Measurements from ENCODE around the gene DOK7. TPM values are rescaled to one million over a fixed set of nuclear protein-coding genes. Genes with fewer than 3 reads are reported as not detected.

The DOK7 gene
- total RNA-seq, 1 donor from 2014 or later = not detected

DNA sequence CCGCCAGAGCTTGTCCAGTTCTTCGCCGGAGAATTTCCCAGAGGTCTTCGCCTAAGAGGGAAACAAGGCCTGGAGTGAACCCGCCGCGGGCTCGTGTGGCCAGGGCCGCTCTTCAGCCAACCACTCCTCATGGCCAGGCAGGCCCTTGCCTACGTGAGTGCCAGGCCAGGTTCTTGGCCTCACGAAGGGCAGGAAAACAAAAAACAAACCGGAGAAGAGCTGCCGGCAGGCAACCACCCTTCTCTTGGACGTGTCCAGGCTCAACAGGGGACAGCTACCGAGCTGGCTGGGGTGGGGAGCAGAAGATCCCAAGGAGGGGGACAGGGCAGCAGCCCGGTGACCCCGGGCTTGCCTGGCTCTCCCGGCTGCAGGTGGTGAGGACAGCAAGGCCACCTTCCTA is 55.8 kb downstream of the DOK7 start:
- DNase-seq = no peak
- peaks cover 24% of the 10 kb centered on the region for H3K36me3 Mint-ChIP-seq (ENCODE audit: low read depth)
- intact Hi-C loops (cut with micrococcal nuclease) = no loop called here
- H3K4me1 Mint-ChIP-seq = no peaks in the 10 kb centered on the region
- H3K4me3 Mint-ChIP-seq = no peak overlapping the region
- H3K27ac Mint-ChIP-seq = no peak overlapping the region
- no peaks in the 10 kb centered on the region for H3K9me3 Mint-ChIP-seq
- no peaks in the 10 kb centered on the region for H3K27me3 Mint-ChIP-seq

GRCh38 chr4:3519468-3520264 is 56.6 kb downstream of the DOK7 start:
- DNase-seq = no peak
- H3K27me3 Mint-ChIP-seq = no peaks in the 10 kb centered on the region
- H3K9me3 Mint-ChIP-seq = no peaks in the 10 kb centered on the region
- peaks cover 25% of the 10 kb centered on the region for H3K36me3 Mint-ChIP-seq (ENCODE audit: low read depth)
- intact Hi-C loops (cut with micrococcal nuclease) = no loop called here
- H3K27ac Mint-ChIP-seq = no peak overlapping the region
- H3K4me1 Mint-ChIP-seq = no peaks in the 10 kb centered on the region
- no peak overlapping the region for H3K4me3 Mint-ChIP-seq

GRCh38 chr4:3520276-3520675 is 57.2 kb downstream of the DOK7 start:
- H3K36me3 Mint-ChIP-seq (ENCODE audit: low read depth) = peaks cover 26% of the 10 kb centered on the region

DNA sequence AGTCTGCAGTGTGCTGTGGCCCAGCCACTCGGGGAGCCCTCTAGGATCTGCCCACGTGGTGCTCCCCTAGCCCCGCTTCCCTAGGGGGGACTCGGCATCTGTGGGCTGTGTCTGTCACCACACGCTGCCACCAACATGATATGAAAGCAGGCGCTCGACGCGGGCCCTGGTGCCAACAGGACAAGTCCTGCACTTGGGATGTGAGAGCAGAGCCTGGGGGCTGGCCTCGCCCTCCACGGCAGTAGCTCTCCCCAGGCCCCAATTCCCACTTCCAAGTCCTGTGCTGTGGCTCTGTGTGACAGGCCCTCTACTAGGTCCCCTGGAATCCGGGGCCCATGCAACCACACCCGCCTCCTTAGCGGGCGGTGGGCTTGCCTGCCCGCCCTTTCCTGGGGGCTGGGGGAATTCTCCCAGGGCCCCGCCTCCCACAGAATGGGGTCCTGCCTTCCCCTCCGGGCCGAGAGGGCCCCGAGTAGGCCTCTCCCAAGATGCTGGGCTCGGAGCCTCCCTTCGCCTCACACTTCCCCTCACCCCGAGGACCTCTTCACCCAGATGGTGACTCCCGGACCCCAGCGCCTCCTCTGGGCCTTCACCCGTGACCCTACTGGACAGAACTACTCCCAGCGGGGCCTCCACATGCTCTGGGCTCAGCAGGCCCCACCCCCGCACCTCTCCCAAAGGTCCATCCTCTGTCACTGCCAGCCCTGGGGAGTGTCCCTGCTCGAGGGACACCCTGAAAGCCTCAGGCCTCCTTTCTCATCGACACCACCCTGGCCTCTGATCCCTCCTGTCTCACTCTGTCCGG is 57.9 kb downstream of the DOK7 start:
- H3K4me1 Mint-ChIP-seq = no peaks in the 10 kb centered on the region
- no peak for DNase-seq
- no peak overlapping the region for H3K27ac Mint-ChIP-seq
- H3K27me3 Mint-ChIP-seq = no peaks in the 10 kb centered on the region
- no peak overlapping the region for H3K4me3 Mint-ChIP-seq
- H3K9me3 Mint-ChIP-seq = no peaks in the 10 kb centered on the region
- intact Hi-C loops (cut with micrococcal nuclease) = no loop called here
- H3K36me3 Mint-ChIP-seq (ENCODE audit: low read depth) = peaks cover 23% of the 10 kb centered on the region

More at GRCh38 chr4:3520276-3520675, 57.2 kb downstream of the DOK7 start:
- no peaks in the 10 kb centered on the region for H3K4me1 Mint-ChIP-seq
- H3K27me3 Mint-ChIP-seq = no peaks in the 10 kb centered on the region
- no peak overlapping the region for H3K4me3 Mint-ChIP-seq
- intact Hi-C loops (cut with micrococcal nuclease) = no loop called here
- DNase-seq = no peak
- no peaks in the 10 kb centered on the region for H3K9me3 Mint-ChIP-seq
- no peak overlapping the region for H3K27ac Mint-ChIP-seq

DNA sequence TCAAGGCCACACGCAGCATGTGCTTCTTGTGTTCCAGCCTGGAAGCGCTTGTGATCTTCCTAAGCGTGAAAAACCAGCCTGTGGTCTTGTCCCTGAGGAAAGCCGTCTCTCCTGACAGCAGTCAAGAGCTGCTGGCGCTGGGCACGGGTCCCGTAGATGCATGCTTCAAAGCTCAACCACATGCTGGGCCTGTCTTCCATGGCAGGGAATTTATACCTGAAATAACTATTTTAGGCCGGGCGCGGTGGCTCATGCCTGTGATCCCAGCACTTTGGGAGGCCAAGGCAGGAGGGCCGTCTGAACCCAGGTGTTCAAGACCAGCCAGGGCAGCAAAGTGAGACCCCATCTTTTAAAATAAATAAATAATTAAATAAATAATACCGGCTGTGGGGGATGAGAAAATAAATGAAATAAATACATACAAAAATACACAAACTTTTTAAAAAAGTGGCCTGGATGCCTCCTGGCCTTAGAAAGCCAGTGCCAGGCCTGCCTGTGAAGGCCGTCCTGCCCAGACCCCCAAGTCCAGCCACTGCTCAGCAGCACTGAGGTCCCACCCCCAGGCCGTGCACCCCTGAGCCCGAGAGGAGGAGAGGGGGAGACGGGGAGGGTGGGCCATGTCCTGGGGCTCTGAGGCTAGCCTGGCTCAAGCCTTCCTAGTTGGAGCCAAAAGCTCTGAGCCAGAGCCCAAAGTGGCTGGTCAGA is 58.7 kb downstream of the DOK7 start:
- Mint-ChIP-seq H3K36me3 (ENCODE audit: low read depth) (peaks cover 20% of the 10 kb centered on the region), H3K4me3 (no peak overlapping the region), H3K4me1 (no peaks in the 10 kb centered on the region), H3K27ac (no peak overlapping the region), H3K27me3 (no peaks in the 10 kb centered on the region), H3K9me3 (no peaks in the 10 kb centered on the region)
- intact Hi-C loops (cut with micrococcal nuclease) = no loop called here
- no peak for DNase-seq

- Mint-ChIP-seq H3K27ac (no peak overlapping the region), H3K4me3 (no peak overlapping the region), H3K36me3 (ENCODE audit: low read depth) (peaks cover 18% of the 10 kb centered on the region), H3K27me3 (no peaks in the 10 kb centered on the region), H3K9me3 (no peaks in the 10 kb centered on the region), H3K4me1 (no peaks in the 10 kb centered on the region)
- DNase-seq = no peak
- intact Hi-C loops (cut with micrococcal nuclease) = no loop called here
Observed at GRCh38 chr4:3522326-3522640, 59.2 kb downstream of the DOK7 start.

GRCh38 chr4:3522651-3523050 is 59.5 kb downstream of the DOK7 start:
- H3K36me3 Mint-ChIP-seq (ENCODE audit: low read depth) = peaks cover 18% of the 10 kb centered on the region
- DNase-seq = no peak
- intact Hi-C loops (cut with micrococcal nuclease) = no loop called here
- H3K9me3 Mint-ChIP-seq = no peaks in the 10 kb centered on the region
- H3K4me3 Mint-ChIP-seq = no peak overlapping the region
- H3K27ac Mint-ChIP-seq = no peak overlapping the region
- H3K27me3 Mint-ChIP-seq = no peaks in the 10 kb centered on the region
- no peaks in the 10 kb centered on the region for H3K4me1 Mint-ChIP-seq

- intact Hi-C loops (cut with micrococcal nuclease) = no loop called here
- H3K27me3 Mint-ChIP-seq = no peaks in the 10 kb centered on the region
Observed at GRCh38 chr4:3523146-3523627, 60.1 kb downstream of the DOK7 start.

DNA sequence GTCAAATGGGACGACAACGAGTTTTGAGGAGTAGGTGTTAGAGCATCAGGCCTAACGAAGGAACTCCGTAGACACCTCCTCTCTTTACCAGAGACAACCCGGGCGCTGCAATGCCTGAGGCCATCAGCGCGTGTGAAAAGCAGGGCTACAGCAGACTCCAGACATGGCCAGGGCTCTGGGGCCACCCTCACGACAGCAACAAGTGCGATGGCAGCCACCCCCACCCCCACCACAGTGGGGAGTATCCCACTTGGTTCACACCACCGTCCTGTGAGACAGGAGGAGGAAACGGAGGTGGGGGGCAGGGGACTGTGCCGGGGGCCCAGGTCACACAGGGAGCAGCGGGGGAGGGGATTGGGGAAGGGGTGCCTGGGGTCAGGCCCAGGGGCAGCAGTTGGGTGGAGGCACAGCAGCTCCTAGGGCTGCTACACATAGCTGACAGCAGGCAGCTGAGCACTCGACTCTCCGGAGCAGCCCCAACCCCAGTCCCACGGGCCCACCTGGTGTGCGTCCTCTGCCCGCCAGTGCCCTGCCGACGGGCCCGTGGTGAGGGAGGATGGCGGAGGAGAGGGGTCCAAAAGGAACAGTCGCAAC is 60.6 kb downstream of the DOK7 start:
- no peak overlapping the region for H3K4me3 Mint-ChIP-seq
- no peaks in the 10 kb centered on the region for H3K9me3 Mint-ChIP-seq
- H3K27me3 Mint-ChIP-seq = no peaks in the 10 kb centered on the region
- peaks cover 2% of the 10 kb centered on the region for H3K4me1 Mint-ChIP-seq
- no peak for DNase-seq
- H3K36me3 Mint-ChIP-seq (ENCODE audit: low read depth) = peaks cover 18% of the 10 kb centered on the region
- H3K27ac Mint-ChIP-seq = no peak overlapping the region
- intact Hi-C loops (cut with micrococcal nuclease) = no loop called here

More at GRCh38 chr4:3523146-3523627, 60.1 kb downstream of the DOK7 start:
- H3K4me1 Mint-ChIP-seq = peaks cover under 1% of the 10 kb centered on the region
- no peaks in the 10 kb centered on the region for H3K9me3 Mint-ChIP-seq
- no peak overlapping the region for H3K4me3 Mint-ChIP-seq
- peaks cover 18% of the 10 kb centered on the region for H3K36me3 Mint-ChIP-seq (ENCODE audit: low read depth)
- H3K27ac Mint-ChIP-seq = no peak overlapping the region
- no peak for DNase-seq

DNA sequence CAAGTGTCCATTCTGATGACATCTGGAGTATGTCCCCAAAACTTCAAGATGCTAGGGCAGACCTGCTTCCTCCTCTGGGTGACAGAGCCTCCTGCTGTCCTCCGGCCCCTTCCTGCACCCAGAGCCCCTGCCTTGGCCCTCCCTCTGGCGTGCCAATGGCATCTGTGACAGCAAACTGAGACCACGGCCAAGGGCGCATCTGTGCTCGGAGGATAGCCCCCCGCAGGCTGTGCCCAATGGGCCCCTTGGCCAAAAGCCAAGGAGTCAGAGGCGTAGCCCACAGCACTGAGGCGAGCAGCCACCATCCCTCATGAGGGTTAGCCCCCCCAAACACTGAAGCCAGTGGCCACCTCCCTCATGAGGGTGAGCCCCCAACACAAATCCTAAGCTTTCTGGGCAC is 61.2 kb downstream of the DOK7 start:
- Mint-ChIP-seq H3K4me3 (no peak overlapping the region), H3K9me3 (no peaks in the 10 kb centered on the region), H3K4me1 (peaks cover 2% of the 10 kb centered on the region), H3K27ac (no peak overlapping the region), H3K36me3 (ENCODE audit: low read depth) (peaks cover 18% of the 10 kb centered on the region), H3K27me3 (no peaks in the 10 kb centered on the region)
- DNase-seq = no peak
- intact Hi-C loops (cut with micrococcal nuclease) = no loop called here

DNA sequence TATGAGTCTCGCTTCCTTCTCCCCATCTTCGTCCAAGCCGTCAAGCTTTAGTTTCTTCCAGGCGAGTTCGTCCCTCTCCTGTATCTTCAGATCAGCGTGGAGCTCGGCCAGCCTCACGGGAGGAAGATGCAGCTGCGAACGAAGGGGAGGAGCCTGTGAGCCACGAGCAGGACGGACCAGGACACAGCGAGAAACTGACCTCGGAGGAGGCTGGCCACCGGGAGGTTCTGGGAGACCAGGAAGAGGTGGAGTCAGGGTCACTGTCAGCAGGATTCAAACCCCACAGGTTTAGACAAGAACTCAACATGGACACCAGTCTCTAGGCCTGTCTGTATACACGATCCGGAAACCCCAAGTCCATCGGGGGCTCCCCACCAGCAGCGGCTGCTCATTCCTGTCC is 61.8 kb downstream of the DOK7 start:
- Mint-ChIP-seq H3K36me3 (ENCODE audit: low read depth) (peaks cover 18% of the 10 kb centered on the region), H3K27ac (no peak overlapping the region), H3K27me3 (no peaks in the 10 kb centered on the region), H3K9me3 (no peaks in the 10 kb centered on the region), H3K4me1 (peaks cover 3% of the 10 kb centered on the region), H3K4me3 (no peak overlapping the region)
- intact Hi-C loops (cut with micrococcal nuclease) = no loop called here
- no peak for DNase-seq

DNA sequence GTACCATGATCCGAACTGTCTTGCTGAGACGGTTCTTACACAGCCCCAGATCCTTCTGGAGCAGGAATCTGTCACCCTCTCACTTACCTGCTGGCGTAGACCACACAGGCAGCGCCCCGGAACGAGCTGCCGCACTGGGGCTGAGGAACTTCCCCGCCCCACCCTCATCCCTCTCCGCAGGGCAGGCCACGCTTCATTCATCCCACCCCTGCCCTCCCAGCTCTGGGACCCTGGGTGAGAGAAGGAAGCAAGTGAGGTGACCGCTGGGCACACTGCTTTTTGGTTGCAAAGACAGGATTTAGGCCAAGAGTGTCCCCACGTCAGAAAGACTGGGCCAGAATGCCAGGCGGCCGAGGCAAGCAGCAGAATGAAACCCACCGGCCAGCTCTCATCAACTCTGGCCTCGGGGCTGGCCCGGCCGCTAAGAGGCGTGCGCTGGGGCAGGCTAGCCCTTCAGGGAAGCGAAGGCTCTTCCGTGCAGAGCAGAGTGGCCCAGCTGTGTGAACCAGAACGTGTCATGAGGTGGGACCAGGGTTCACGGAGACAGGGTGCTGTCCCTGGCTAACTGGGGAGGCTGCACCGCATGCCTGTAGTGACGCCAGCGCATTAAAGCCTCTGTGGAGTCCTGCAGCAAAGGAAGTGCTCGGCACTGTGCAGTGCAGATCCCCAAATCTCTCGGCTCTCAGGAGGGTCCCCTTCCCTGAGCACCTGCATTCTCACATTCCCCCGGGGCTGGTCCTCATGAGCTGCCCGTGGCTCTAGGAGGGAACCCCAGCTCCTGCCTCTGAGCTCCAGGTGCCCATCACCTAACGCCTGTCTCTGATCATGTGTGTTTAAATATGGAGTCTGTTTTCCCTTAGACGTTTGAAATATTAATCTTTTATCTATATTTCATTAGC is 62.7 kb downstream of the DOK7 start:
- Mint-ChIP-seq H3K4me3 (no peak overlapping the region), H3K36me3 (ENCODE audit: low read depth) (peaks cover 16% of the 10 kb centered on the region), H3K9me3 (no peaks in the 10 kb centered on the region), H3K4me1 (peaks cover 7% of the 10 kb centered on the region), H3K27me3 (no peaks in the 10 kb centered on the region), H3K27ac (no peak overlapping the region)
- no peak for DNase-seq
- intact Hi-C loops (cut with micrococcal nuclease) = no loop called here

DNA sequence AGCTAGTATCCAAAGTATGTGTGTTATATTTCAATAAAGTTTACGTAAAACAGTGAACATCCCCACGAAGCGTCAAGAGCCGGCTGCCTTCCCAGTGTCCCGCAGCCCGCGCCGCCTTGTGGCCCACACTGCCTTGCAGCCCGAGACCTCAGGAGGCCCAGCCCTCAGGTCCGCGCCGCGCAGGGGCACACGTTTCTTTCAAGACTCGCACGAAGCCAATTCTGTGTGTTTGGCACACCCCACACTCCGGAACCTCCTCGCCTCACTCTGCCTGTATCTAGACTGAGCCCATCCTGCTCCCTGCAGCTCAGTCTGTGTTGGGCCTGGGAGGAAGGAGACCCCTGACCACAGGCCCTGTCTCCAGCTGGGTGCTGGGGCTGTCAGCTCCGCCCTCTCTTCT is 63.4 kb downstream of the DOK7 start:
- Mint-ChIP-seq H3K27me3 (no peaks in the 10 kb centered on the region), H3K27ac (no peak overlapping the region), H3K4me3 (no peak overlapping the region), H3K4me1 (peaks cover 13% of the 10 kb centered on the region), H3K36me3 (ENCODE audit: low read depth) (peaks cover 16% of the 10 kb centered on the region), H3K9me3 (no peaks in the 10 kb centered on the region)
- intact Hi-C loops (cut with micrococcal nuclease) = no loop called here
- DNase-seq = no peak
